HFFc6 (cell line): Measurements from ENCODE around the gene DLK1. TPM values are rescaled to one million over a fixed set of nuclear protein-coding genes. Genes with fewer than 3 reads are reported as not detected.
A peak's percentile ranks its signal among the peaks of the same experiment; 100 is the strongest.

Experiments
- DNase-seq: peaks from one replicate; pipeline ENCODE4 v3.0.0-alpha.2; 2018
- H3K27ac Mint-ChIP-seq: 2 replicates; pipeline ENCODE4 v1.8.0; 2020; ENCODE audit warnings: mild to moderate bottlenecking, mixed read lengths
- H3K27me3 Mint-ChIP-seq: 2 replicates; pipeline ENCODE4 v1.8.0; 2021; ENCODE audit warnings: mild to moderate bottlenecking, moderate library complexity, mixed read lengths; ENCODE audit not compliant: insufficient read depth
- H3K36me3 Mint-ChIP-seq: 2 replicates; pipeline ENCODE4 v1.8.0; 2021; ENCODE audit warnings: low read depth, mixed read lengths
- H3K4me1 Mint-ChIP-seq: 2 replicates; pipeline ENCODE4 v1.8.0; 2020; ENCODE audit warnings: low read depth, mixed read lengths
- H3K4me3 Mint-ChIP-seq: 2 replicates; pipeline ENCODE4 v1.8.0; 2020; ENCODE audit warnings: mild to moderate bottlenecking, moderate library complexity, mixed read lengths
- H3K9me3 Mint-ChIP-seq: 2 replicates; pipeline ENCODE4 v1.8.0; 2020; ENCODE audit warnings: mild to moderate bottlenecking, mixed read lengths
- CTCF ChIP-seq: fragments of 200-600 bp; sonication (generic); IDR thresholded peaks from 2 replicates; pipeline ENCODE4 v1.5.0; 2021; ENCODE audit warnings: antibody characterized with exemption, mild to moderate bottlenecking
- total RNA-seq, 6 experiments: library from RNA; stranded (reverse); fragmentation: NEBNext Ultra II Directional; extraction: Animal tissue kit (Norgen Biotek cat#: 25700); gene quantifications; 2 replicates in 1 of 6; 3 replicates in 5 of 6; pipeline ENCODE4 v1.2.3, GENCODE V29; 2021

DLK1 gene
- total RNA-seq, 6 experiments from 2014 or later: not detected

GRCh38 chr14:100688598-100689461 is 37.9 kb upstream of the DLK1 start:
- Mint-ChIP-seq H3K4me1 (peaks cover 65% of the 10 kb centered on the region), H3K27ac (peak overlapping the region; percentile 78), H3K9me3 (no peaks in the 10 kb centered on the region), H3K4me3 (peak overlapping the region; percentile 16; the same call in 1 of the 2 replicates), H3K27me3 (no peaks in the 10 kb centered on the region; the same call in 1 of the 2 replicates), H3K36me3 (no peaks in the 10 kb centered on the region)
- DNase-seq: peak; percentile 68
- no peak for TF ChIP-seq CTCF

- Mint-ChIP-seq H3K4me3 (no peak overlapping the region), H3K27ac (peak overlapping the region; percentile 55), H3K36me3 (no peaks in the 10 kb centered on the region), H3K4me1 (peaks cover 74% of the 10 kb centered on the region), H3K9me3 (no peaks in the 10 kb centered on the region), H3K27me3 (no peaks in the 10 kb centered on the region; the same call in 1 of the 2 replicates)
- DNase-seq: no peak
- TF ChIP-seq CTCF: no peak
These were observed 36.0 kb upstream of the DLK1 start for GRCh38 chr14:100690672-100691071.

DNA sequence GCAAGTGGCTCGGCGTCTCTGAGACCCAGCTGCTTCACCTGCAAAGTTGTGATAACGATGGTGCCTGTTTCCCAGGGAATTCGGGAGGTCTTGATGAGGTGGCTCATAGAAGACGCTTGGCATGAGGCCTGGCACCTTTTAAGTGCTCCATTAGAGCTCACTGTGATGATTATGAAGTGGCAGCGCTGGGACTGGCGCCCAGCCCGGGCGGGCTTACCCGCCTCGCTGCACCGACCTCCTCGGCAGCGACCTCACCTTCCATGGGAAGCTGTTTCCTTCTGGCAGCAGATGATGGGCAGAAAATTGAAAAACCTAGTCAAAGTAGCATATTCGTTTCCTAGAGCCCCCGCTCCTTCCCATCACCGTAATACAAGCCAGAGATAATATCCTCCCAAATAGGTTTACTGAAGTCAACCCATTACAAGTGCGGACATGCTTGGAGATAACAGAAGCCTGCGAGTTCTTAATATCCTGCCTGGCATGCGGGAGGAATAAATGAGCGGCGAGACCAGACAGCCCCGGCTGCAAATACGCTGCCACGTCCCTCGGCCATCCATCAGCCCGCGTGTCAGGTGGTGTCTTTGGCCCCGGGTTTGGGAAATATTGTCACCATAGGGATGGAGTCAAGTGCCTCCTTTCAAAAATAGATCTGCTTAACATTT is 35.2 kb upstream of the DLK1 start:
- H3K27ac Mint-ChIP-seq: peak overlapping the region; percentile 99
- H3K9me3 Mint-ChIP-seq: no peaks in the 10 kb centered on the region
- no peaks in the 10 kb centered on the region; the same call in 1 of the 2 replicates for H3K27me3 Mint-ChIP-seq
- peak overlapping the region; percentile 79; the same call in 1 of the 2 replicates for H3K4me3 Mint-ChIP-seq
- H3K4me1 Mint-ChIP-seq: peaks cover 82% of the 10 kb centered on the region
- TF ChIP-seq CTCF: no peak
- no peak for DNase-seq
- no peaks in the 10 kb centered on the region for H3K36me3 Mint-ChIP-seq

GRCh38 chr14:100692256-100692655 is 34.4 kb upstream of the DLK1 start:
- peak overlapping the region; percentile 99 for H3K27ac Mint-ChIP-seq
- no peaks in the 10 kb centered on the region; the same call in 1 of the 2 replicates for H3K27me3 Mint-ChIP-seq
- no peak for TF ChIP-seq CTCF
- no peaks in the 10 kb centered on the region for H3K36me3 Mint-ChIP-seq
- peak overlapping the region; percentile 79 for H3K4me3 Mint-ChIP-seq
- no peaks in the 10 kb centered on the region for H3K9me3 Mint-ChIP-seq
- peaks cover 83% of the 10 kb centered on the region for H3K4me1 Mint-ChIP-seq
- peak; percentile 30 for DNase-seq

DNA sequence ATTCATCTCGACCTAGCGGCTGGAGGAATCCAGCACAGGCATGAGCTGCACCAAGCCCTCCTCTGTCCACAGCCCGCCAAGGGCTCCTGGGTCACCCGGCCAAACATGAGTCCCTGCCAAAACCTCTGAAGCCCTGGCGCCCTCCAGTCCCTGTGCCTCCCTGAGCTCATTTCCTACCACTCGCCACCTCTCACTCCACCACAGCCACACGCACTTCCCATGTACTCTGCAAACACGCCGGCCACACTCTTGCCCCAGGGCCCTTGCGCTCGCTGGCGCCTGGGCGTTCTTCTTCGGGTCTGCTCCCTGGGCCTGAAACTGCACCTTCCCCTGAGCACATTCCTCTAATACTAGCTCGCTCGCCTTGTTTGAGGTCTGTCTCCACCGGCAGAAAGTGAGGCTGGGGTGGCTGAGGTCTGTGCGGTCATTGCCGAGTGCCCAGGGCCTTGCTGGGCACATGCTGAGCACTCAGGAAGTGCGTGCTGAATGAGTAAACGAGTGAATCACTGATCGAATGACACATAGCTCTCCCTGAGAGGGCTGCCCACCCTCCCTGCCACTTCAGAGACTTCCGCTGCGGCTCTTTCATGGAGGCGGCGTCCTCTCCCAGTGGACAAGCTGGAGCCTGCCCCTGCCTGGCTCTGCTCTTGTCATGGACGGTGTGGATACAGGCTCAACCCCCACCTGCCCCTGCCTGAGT is 33.7 kb upstream of the DLK1 start:
- Mint-ChIP-seq H3K27me3 (no peaks in the 10 kb centered on the region; the same call in 1 of the 2 replicates), H3K27ac (peak overlapping the region; percentile 99), H3K9me3 (no peaks in the 10 kb centered on the region), H3K36me3 (no peaks in the 10 kb centered on the region), H3K4me1 (peaks cover 76% of the 10 kb centered on the region), H3K4me3 (peak overlapping the region; percentile 79)
- TF ChIP-seq CTCF: peak; percentile 6; the same call in 1 of the 2 replicates
- peak; percentile 97 for DNase-seq
